PC-9 (cell line): ENCODE measurements around the gene ELFN1. TPM values are rescaled to one million over a fixed set of nuclear protein-coding genes. Genes with fewer than 3 reads are reported as not detected.

Source experiments
- BruUV-seq: library from RNA; stranded (reverse); fragments of 400-500 nt; replicated peaks from 2 replicates; lab custom pipeline; 2021; lab: Mats Ljungman, UMichigan
- CTCF ChIA-PET: fragments of 300-600 bp; sonication (Branson Sonifier 250); formaldehyde crosslinking; loops from one replicate; lab custom pipeline; 2022; ENCODE audit warnings: antibody characterized with exemption; lab: Charles Lee
- POLR2A ChIA-PET: fragments of 300-600 bp; sonication (Branson Sonifier 250); formaldehyde crosslinking; loops from one replicate; lab custom pipeline; 2022; ENCODE audit warnings: antibody characterized with exemption; ENCODE audit not compliant: unreplicated experiment; lab: Charles Lee
- DNase-seq, 2 experiments: peaks; one replicate each; pipeline versions ENCODE4 v3.0.0 to v3.0.0-alpha.2; 2015 to 2022; ENCODE audit warnings: mixed read lengths in 1 of 2
- H2AFZ ChIP-seq: fragments of 200-600 bp; sonication (generic); 2 replicates; pipeline ENCODE4 v1.8.1; 2017; ENCODE audit warnings: antibody characterized with exemption
- H3F3A ChIP-seq: fragments of 200-600 bp; sonication (generic); 2 replicates; pipeline ENCODE4 v1.8.1; 2017; ENCODE audit warnings: antibody characterized with exemption, mild to moderate bottlenecking, low read depth; ENCODE audit not compliant: insufficient read depth
- H3K27ac ChIP-seq: fragments of 200-600 bp; sonication (generic); 2 replicates; pipeline ENCODE4 v1.6.1; 2016; ENCODE audit warnings: mixed run types
- H3K27me3 ChIP-seq: fragments of 200-600 bp; sonication (generic); 2 replicates; pipeline ENCODE4 v1.6.1; 2016; ENCODE audit warnings: low read depth, mixed run types; ENCODE audit not compliant: insufficient read depth
- H3K36me3 ChIP-seq: fragments of 200-600 bp; sonication (generic); 2 replicates; pipeline ENCODE4 v1.6.1; 2016; ENCODE audit warnings: low read depth, mixed run types
- H3K4me1 ChIP-seq: fragments of 200-600 bp; sonication (generic); replicated peaks from 2 replicates; pipeline ENCODE4 v1.6.1; 2016; ENCODE audit warnings: mixed run types; ENCODE audit not compliant: insufficient read depth
- H3K4me2 ChIP-seq: fragments of 200-600 bp; sonication (generic); 2 replicates; pipeline ENCODE4 v1.6.1; 2017; ENCODE audit warnings: mixed run types
- H3K4me3 ChIP-seq: fragments of 200-600 bp; sonication (generic); 2 replicates; pipeline ENCODE4 v1.6.1; 2016; ENCODE audit warnings: mixed run types
- H3K79me2 ChIP-seq: fragments of 200-600 bp; sonication (generic); 2 replicates; pipeline ENCODE4 v1.6.1; 2017; ENCODE audit warnings: low read depth, mixed run types
- H3K9me2 ChIP-seq: fragments of 200-600 bp; sonication (generic); 2 replicates; pipeline ENCODE4 v1.8.1; 2017; ENCODE audit warnings: mild to moderate bottlenecking; ENCODE audit not compliant: insufficient read depth
- H3K9me3 ChIP-seq: fragments of 200-600 bp; sonication (generic); 2 replicates; pipeline ENCODE4 v1.8.1; 2016; ENCODE audit warnings: low read depth; ENCODE audit not compliant: insufficient read depth
- H4K20me1 ChIP-seq: fragments of 200-600 bp; sonication (generic); 2 replicates; pipeline ENCODE4 v1.8.1; 2017; ENCODE audit not compliant: insufficient read depth
- CTCF ChIP-seq: fragments of 200-600 bp; sonication (generic); conservative IDR thresholded peaks from 2 replicates; pipeline ENCODE4 v1.6.1; 2017; ENCODE audit warnings: mixed run types, antibody characterized with exemption, mild to moderate bottlenecking, moderate library complexity
- EZH2 ChIP-seq: fragments of 200-600 bp; sonication (generic); IDR thresholded peaks from 2 replicates; pipeline ENCODE4 v1.8.0; 2017; ENCODE audit warnings: antibody characterized with exemption, low read depth
- intact Hi-C: fragments of 100-400 bp; cut with micrococcal nuclease; formaldehyde crosslinking; loops from one replicate; pipeline ENCODE4 v1.10.0; 2022; ENCODE audit not compliant: unreplicated experiment
- total RNA-seq: library from RNA; stranded (reverse); gene quantifications from 2 replicates; pipeline ENCODE4 v1.2.3, GENCODE V29; 2021

The ELFN1 gene
- total RNA-seq, 1 experiment from 2014 or later = 0.09 TPM

- Histone ChIP-seq H3K4me2 (no peak overlapping the region), H2AFZ (no peak overlapping the region), H3K9me3 (no peaks in the 10 kb centered on the region), H3K4me3 (no peak overlapping the region), H3K27ac (no peak overlapping the region), H3K4me1 (no peaks in the 10 kb centered on the region), H3K27me3 (peaks cover 40% of the 10 kb centered on the region), H3K79me2 (no peaks in the 10 kb centered on the region), H3K36me3 (no peaks in the 10 kb centered on the region), H4K20me1 (no peaks in the 10 kb centered on the region), H3K9me2 (no peaks in the 10 kb centered on the region), H3F3A (no peaks in the 10 kb centered on the region)
- TF ChIP-seq EZH2 = no peak
- TF ChIP-seq CTCF = no peak
- POLR2A ChIA-PET = no interaction called here
- intact Hi-C loops = no loop called here
- CTCF ChIA-PET = no interaction called here
- no TSS peak for BruUV-seq
- DNase-seq = no peak
Observed at GRCh38 chr7:1743481-1744230, 73.6 kb downstream of the ELFN1 start.

GRCh38 chr7:1744296-1745017, 74.4 kb downstream of the ELFN1 start:
- no peak overlapping the region for H3K4me3 ChIP-seq
- no peaks in the 10 kb centered on the region for H3K9me3 ChIP-seq
- no TSS peak for BruUV-seq
- no peaks in the 10 kb centered on the region for H3K9me2 ChIP-seq
- DNase-seq = no peak
- POLR2A ChIA-PET = no interaction called here
- no peak for TF ChIP-seq CTCF
- no peak for TF ChIP-seq EZH2
- intact Hi-C loops = no loop called here
- H3K36me3 ChIP-seq = no peaks in the 10 kb centered on the region
- H3K4me1 ChIP-seq = no peaks in the 10 kb centered on the region
- no peak overlapping the region for H3K27ac ChIP-seq
- no peaks in the 10 kb centered on the region for H3F3A ChIP-seq
- no peaks in the 10 kb centered on the region for H3K79me2 ChIP-seq
- no peaks in the 10 kb centered on the region for H4K20me1 ChIP-seq
- no peak overlapping the region for H3K4me2 ChIP-seq
- peaks cover 40% of the 10 kb centered on the region for H3K27me3 ChIP-seq
- CTCF ChIA-PET = no interaction called here
- H2AFZ ChIP-seq = no peak overlapping the region

GRCh38 chr7:1745018-1745532, 75.0 kb downstream of the ELFN1 start:
- H3K4me1 ChIP-seq = no peaks in the 10 kb centered on the region
- DNase-seq = no peak
- H2AFZ ChIP-seq = no peak overlapping the region
- H3K27ac ChIP-seq = no peak overlapping the region
- no peaks in the 10 kb centered on the region for H3K36me3 ChIP-seq
- intact Hi-C loops = no loop called here
- ChIA-PET CTCF (no interaction called here), POLR2A (no interaction called here)
- no peaks in the 10 kb centered on the region for H4K20me1 ChIP-seq
- no peaks in the 10 kb centered on the region for H3K9me2 ChIP-seq
- H3F3A ChIP-seq = no peaks in the 10 kb centered on the region
- no TSS peak for BruUV-seq
- H3K4me2 ChIP-seq = no peak overlapping the region
- H3K4me3 ChIP-seq = no peak overlapping the region
- no peaks in the 10 kb centered on the region for H3K9me3 ChIP-seq
- TF ChIP-seq EZH2 = no peak
- no peaks in the 10 kb centered on the region for H3K79me2 ChIP-seq
- H3K27me3 ChIP-seq = peaks cover 40% of the 10 kb centered on the region
